Neural cell (in vitro differentiated cells): ENCODE measurements around the gene CDK9.
A peak's percentile ranks its signal among the peaks of the same experiment; 100 is the strongest.

ENCODE experiments used
- CTCF ChIP-seq: fragments of 450-650 bp; IDR thresholded peaks from 2 replicates; pipeline ENCODE4 v1.5.1; 2014; ENCODE audit warnings: antibody characterized with exemption, mild to moderate bottlenecking, moderate library complexity; ENCODE audit not compliant: poor library complexity, severe bottlenecking
- EZH2 ChIP-seq: fragments of 200-600, 300-800 bp; shearing (Covaris generic), sonication (generic); IDR thresholded peaks from 2 replicates; pipeline ENCODE4 v1.6.1; 2014; ENCODE audit warnings: antibody characterized with exemption, low read length, borderline replicate concordance, mild to moderate bottlenecking; ENCODE audit not compliant: insufficient read depth, poor library complexity, severe bottlenecking
- POLR2AphosphoS5 ChIP-seq: IDR thresholded peaks from 2 replicates; pipeline ENCODE4 v1.6.1; 2012

- TF ChIP-seq EZH2, result no peak
- peak; percentile 84 for TF ChIP-seq CTCF
- TF ChIP-seq POLR2AphosphoS5, result no peak
Measured at GRCh38 chr9:127785023-127785932, 556 bp upstream of the CDK9 start.
